Sigmoid colon (tissue), 7 donors: ENCODE results near the gene PIGH. TPM values are rescaled to one million over a fixed set of nuclear protein-coding genes. Genes with fewer than 3 reads are reported as not detected.

Experiments used
- DNase-seq: peaks from one replicate; pipeline ENCODE4 v3.0.0-alpha.2; 2019
- H3K27ac ChIP-seq, 4 donors: fragments of 200-600 bp; sonication (generic); one replicate each; pipeline ENCODE4 v1.5.1; 2016 to 2019; ENCODE audit warnings: mild to moderate bottlenecking in 1 of 4
- H3K27me3 ChIP-seq, 3 donors: fragments of 200-600 bp; sonication (generic); one replicate each; pipeline ENCODE4 v1.5.1; 2019; ENCODE audit warnings: mild to moderate bottlenecking in 1 of 3
- H3K36me3 ChIP-seq, 4 donors: fragments of 200-600 bp; sonication (generic); one replicate each; pipeline ENCODE4 v1.5.1; 2016 to 2019
- H3K4me1 ChIP-seq, 4 donors: fragments of 200-600 bp; sonication (generic); one replicate each; pipeline ENCODE4 v1.5.1; 2017 to 2019
- H3K4me3 ChIP-seq, 4 donors: fragments of 200-600 bp; sonication (generic); one replicate each; pipeline ENCODE4 v1.5.1; 2017 to 2019; ENCODE audit warnings: mild to moderate bottlenecking in 2 of 4, moderate library complexity in 1 of 4
- H3K9me3 ChIP-seq, 4 donors: fragments of 200-600 bp in 3 of 4; sonication (generic) in 3 of 4; one replicate each; pipeline versions ENCODE4 v1.5.1 to v1.6.1; 2013 to 2019
- EP300 ChIP-seq, 4 donors: sonication (generic); formaldehyde crosslinking; IDR thresholded peaks; one replicate each; pipeline ENCODE4 v1.6.1; 2017; ENCODE audit warnings: antibody characterized with exemption in 4 of 4
- POLR2A ChIP-seq, 2 donors: fragments of 450-650 bp; IDR thresholded peaks; one replicate each; pipeline ENCODE4 v1.6.1; 2016; ENCODE audit warnings: antibody characterized with exemption in 2 of 2, mild to moderate bottlenecking in 2 of 2, moderate library complexity in 2 of 2
- POLR2AphosphoS5 ChIP-seq, 4 donors: sonication (generic); formaldehyde crosslinking; IDR thresholded peaks; one replicate each; pipeline ENCODE4 v1.6.1; 2017; ENCODE audit warnings: antibody characterized with exemption in 4 of 4
- WGBS, 2 donors: extraction: QIAGEN DNeasy Blood & Tissue Kit; methylation state at CpG; one replicate each; pipeline ENCODE4 v1.1.7; 2013; 5-methylcytosine and 5-hydroxymethylcytosine counted together
- intact Hi-C: fragments of 100-400 bp; cut with DNase I; formaldehyde crosslinking; loops from one replicate; pipeline ENCODE4 v1.15.1; 2023
- polyA plus RNA-seq, 3 donors: library from polyadenylated mRNA; stranded (reverse); fragments of 200-250 nt; gene quantifications; one replicate each; pipeline ENCODE4 v1.2.3, GENCODE V29; 2013
- total RNA-seq, 4 donors: library from RNA; depleted of rRNA; stranded (reverse); fragments of >200 nt; gene quantifications; one replicate each; pipeline ENCODE4 v1.1.0, GENCODE V29; 2016
- TF ChIP-seq, protein P1 (sequence below), 4 experiments: fragments of 450-650 bp in 3 of 4; fragments of 200-600 bp in 1 of 4; IDR thresholded peaks; one replicate each; pipeline ENCODE4 v1.5.1; 2016 to 2019; ENCODE audit warnings: antibody characterized with exemption in 4 of 4, mild to moderate bottlenecking in 3 of 4, moderate library complexity in 2 of 4
- donor health status: healthy with polysubstance abuse.
- donor health status: Bipolar disorder and iron deficiency.
- donor health status: healthy.

PIGH gene
- total and polyA plus RNA-seq, 7 donors = 8.4 to 32.9 (median 15.2) TPM

DNA sequence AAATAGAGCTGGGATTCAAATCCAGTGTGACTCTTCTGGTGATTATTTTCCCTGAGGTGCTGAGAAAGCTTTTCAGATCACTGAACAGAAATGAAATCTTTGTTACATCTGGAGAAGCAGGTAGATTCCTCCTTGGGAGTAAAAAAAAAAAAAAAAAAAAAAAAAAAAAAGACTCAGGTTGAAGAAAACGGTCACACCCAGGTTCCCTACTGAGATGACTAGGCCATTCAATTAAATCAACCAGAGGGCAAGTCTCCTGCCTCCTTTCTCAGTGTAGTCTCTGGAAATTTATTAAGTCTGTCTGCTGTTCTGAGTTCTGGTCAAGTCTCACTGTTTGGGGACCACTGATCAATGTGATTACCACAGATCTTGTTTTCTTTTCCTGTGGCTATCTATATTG, 43.6 kb upstream of the PIGH start:
- Histone ChIP-seq H3K4me1 (peaks cover 0 to 15% (median 0%) of the 10 kb centered on the region in 4 donors), H3K27ac (peak overlapping the region in 1 of 4 donors; percentile 61), H3K4me3 (no peak overlapping the region), H3K9me3 (no peaks in the 10 kb centered on the region), H3K27me3 (no peaks in the 10 kb centered on the region), H3K36me3 (peaks cover 0 to 30% (median 0%) of the 10 kb centered on the region in 4 donors)
- no peak for TF ChIP-seq POLR2AphosphoS5 (IDR thresholded peaks at IDR 0.05)
- TF ChIP-seq, protein P1, sequence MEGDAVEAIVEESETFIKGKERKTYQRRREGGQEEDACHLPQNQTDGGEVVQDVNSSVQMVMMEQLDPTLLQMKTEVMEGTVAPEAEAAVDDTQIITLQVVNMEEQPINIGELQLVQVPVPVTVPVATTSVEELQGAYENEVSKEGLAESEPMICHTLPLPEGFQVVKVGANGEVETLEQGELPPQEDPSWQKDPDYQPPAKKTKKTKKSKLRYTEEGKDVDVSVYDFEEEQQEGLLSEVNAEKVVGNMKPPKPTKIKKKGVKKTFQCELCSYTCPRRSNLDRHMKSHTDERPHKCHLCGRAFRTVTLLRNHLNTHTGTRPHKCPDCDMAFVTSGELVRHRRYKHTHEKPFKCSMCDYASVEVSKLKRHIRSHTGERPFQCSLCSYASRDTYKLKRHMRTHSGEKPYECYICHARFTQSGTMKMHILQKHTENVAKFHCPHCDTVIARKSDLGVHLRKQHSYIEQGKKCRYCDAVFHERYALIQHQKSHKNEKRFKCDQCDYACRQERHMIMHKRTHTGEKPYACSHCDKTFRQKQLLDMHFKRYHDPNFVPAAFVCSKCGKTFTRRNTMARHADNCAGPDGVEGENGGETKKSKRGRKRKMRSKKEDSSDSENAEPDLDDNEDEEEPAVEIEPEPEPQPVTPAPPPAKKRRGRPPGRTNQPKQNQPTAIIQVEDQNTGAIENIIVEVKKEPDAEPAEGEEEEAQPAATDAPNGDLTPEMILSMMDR (IDR thresholded peaks at IDR 0.05) = no peak
- TF ChIP-seq POLR2A (IDR thresholded peaks at IDR 0.05) = no peak
- no peak for TF ChIP-seq EP300 (IDR thresholded peaks at IDR 0.05)
- WGBS, 2 donors = 37 to 76% methylated on average over 1 of the region's 1 CpG
- intact Hi-C loops = no loop called here
- no peak for DNase-seq

DNA sequence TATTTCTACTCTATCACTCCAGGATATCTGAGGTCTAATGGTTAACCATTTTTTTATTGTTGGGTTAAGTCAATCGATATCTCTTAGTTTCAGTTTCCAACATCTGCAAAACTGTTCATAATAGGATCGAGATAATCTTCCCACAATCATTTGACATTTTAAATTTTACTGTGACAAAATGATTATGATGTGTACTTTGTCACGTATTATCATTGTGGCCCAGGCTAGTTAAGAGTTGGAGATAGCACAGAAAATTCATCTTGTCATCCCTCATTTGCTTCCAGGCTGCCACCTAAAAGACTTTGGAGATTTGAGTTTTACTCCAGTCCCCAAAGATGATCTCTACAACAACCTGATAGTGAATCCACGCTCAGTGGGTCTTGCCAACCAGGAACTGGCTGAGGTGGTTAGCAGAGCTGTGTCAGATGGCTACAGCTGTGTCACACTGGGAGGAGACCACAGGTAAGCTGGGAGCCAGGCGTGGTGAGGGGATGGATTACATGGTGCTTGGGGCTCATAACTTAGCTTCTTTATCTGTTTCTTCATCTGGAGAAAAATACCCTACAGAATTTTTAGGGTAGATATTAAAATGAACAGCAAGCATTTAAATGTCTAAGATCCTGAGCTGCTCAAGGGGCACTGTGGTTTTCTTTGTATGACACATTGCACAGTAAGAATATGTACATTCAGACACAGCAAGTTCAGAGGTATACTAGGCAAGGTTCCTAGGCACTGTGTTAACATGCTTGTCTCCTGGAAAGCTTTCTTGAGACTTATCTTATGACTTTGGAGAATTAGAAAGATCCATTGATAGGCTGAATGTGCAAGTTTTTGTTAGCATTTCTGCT, 42.1 kb upstream of the PIGH start:
- Histone ChIP-seq H3K36me3 (peaks cover 0 to 14% (median 0%) of the 10 kb centered on the region in 4 donors), H3K9me3 (no peaks in the 10 kb centered on the region), H3K4me1 (peaks cover 0 to 15% (median 0%) of the 10 kb centered on the region in 4 donors), H3K4me3 (no peak overlapping the region), H3K27ac (no peak overlapping the region), H3K27me3 (no peaks in the 10 kb centered on the region)
- TF ChIP-seq, protein P1 (IDR thresholded peaks at IDR 0.05) = no peak
- no peak for TF ChIP-seq POLR2AphosphoS5 (IDR thresholded peaks at IDR 0.05)
- no peak for TF ChIP-seq EP300 (IDR thresholded peaks at IDR 0.05)
- TF ChIP-seq POLR2A (IDR thresholded peaks at IDR 0.05) = no peak
- DNase-seq = no peak
- intact Hi-C loops = no loop called here
- WGBS, 2 donors = 37 to 68% methylated on average over 5 of the region's 5 CpGs

DNA sequence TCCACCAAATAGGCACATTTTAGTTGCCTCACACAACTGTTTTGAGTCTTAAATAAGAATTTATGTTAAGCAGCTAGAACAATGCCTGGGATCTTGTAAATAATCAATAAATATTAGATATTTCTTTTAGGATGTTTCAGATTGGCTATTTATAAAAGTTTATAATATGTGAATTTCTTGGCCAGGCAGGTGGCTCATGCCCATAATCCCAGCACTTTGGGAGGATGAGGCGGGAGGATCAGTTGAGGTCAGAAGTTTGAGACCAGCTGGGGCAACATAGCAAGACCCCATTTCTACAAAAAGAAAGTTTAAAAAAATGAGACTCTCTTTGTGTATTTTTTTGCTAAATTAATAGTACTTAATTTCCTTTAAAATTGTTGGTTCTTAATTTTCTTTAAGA, 41.4 kb upstream of the PIGH start:
- 92 to 93% methylated on average over 1 of the region's 1 CpG for WGBS, 2 donors
- no peak for TF ChIP-seq POLR2A (IDR thresholded peaks at IDR 0.05)
- no peak for TF ChIP-seq POLR2AphosphoS5 (IDR thresholded peaks at IDR 0.05)
- TF ChIP-seq, protein P1 (IDR thresholded peaks at IDR 0.05) = no peak
- no peak for TF ChIP-seq EP300 (IDR thresholded peaks at IDR 0.05)

DNA sequence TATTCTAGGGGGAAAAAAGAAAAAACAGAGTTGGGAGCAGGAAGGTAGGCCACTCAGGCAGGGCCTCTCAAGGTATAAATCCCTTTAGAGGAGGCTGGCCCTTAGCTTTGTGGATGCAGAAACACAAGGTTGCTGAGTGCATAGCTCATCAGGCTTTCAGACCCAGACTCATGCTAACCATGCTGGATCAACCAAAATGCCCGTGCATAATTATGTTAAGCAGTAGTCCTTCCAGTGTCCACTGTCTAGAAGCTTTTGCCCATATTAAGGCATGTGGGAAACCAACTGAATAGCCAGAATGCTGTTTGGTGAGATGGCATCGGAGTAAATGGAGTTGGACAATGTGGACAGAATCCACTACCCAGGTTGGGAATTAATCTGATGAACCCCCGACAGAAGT, 38.6 kb upstream of the PIGH start:
- H3K36me3 ChIP-seq = no peaks in the 10 kb centered on the region
- no peaks in the 10 kb centered on the region for H3K9me3 ChIP-seq
- intact Hi-C loops = no loop called here
- no peak for DNase-seq
- TF ChIP-seq POLR2A (IDR thresholded peaks at IDR 0.05) (no peak), POLR2AphosphoS5 (IDR thresholded peaks at IDR 0.05) (no peak), EP300 (IDR thresholded peaks at IDR 0.05) (no peak)
- TF ChIP-seq, protein P1 (IDR thresholded peaks at IDR 0.05) = no peak
- no peak overlapping the region for H3K27ac ChIP-seq
- H3K27me3 ChIP-seq = no peaks in the 10 kb centered on the region
- WGBS, 2 donors = 93 to 95% methylated on average over 3 of the region's 3 CpGs
- H3K4me1 ChIP-seq = no peaks in the 10 kb centered on the region
- H3K4me3 ChIP-seq = no peak overlapping the region

More for the DNA sequence above, 41.4 kb upstream of the PIGH start:
- Histone ChIP-seq H3K9me3 (no peaks in the 10 kb centered on the region), H3K4me3 (no peak overlapping the region), H3K27me3 (no peaks in the 10 kb centered on the region), H3K27ac (no peak overlapping the region), H3K4me1 (peaks cover 0 to 15% (median 0%) of the 10 kb centered on the region in 4 donors), H3K36me3 (peaks cover 0 to 8% (median 0%) of the 10 kb centered on the region in 4 donors)
- DNase-seq = no peak
- intact Hi-C loops = no loop called here
